Epithelial cell of prostate (primary cell): ENCODE data around the gene CDH13.

Experiments
- DNase-seq: peaks from one replicate; pipeline ENCODE4 v3.0.0-alpha.2; 2011; ENCODE audit warnings: low read depth, low spot score
- H3K27ac ChIP-seq: fragments of 450-650 bp; 2 replicates; pipeline ENCODE4 v1.5.1; 2017; ENCODE audit warnings: mild to moderate bottlenecking

Gene CDH13

GRCh38 chr16:82646504-82646903 lies 19.7 kb downstream of the CDH13 start:
- no peak overlapping the region for H3K27ac ChIP-seq
- DNase-seq = no peak

GRCh38 chr16:82649766-82650165 lies 23.0 kb downstream of the CDH13 start:
- H3K27ac ChIP-seq = no peak overlapping the region
- no peak for DNase-seq

GRCh38 chr16:82650804-82651203 lies 24.0 kb downstream of the CDH13 start:
- no peak overlapping the region for H3K27ac ChIP-seq
- DNase-seq = no peak

- peak overlapping the region; percentile 78 for H3K27ac ChIP-seq
- DNase-seq = no peak
These were observed 25.3 kb downstream of the CDH13 start for GRCh38 chr16:82651921-82652601.

GRCh38 chr16:82652826-82653225 lies 26.1 kb downstream of the CDH13 start:
- peak overlapping the region; percentile 78 for H3K27ac ChIP-seq

GRCh38 chr16:82653550-82654511 lies 27.1 kb downstream of the CDH13 start:
- DNase-seq = no peak
- peak overlapping the region; percentile 78 for H3K27ac ChIP-seq

More at GRCh38 chr16:82652826-82653225, 26.1 kb downstream of the CDH13 start:
- DNase-seq = no peak

GRCh38 chr16:82655072-82655714 lies 28.4 kb downstream of the CDH13 start:
- no peak for DNase-seq
- H3K27ac ChIP-seq = peak overlapping the region; percentile 78

- DNase-seq = no peak
- H3K27ac ChIP-seq = peak overlapping the region; percentile 78
These were observed 29.1 kb downstream of the CDH13 start for GRCh38 chr16:82655720-82656490.

GRCh38 chr16:82657239-82657638 lies 30.5 kb downstream of the CDH13 start:
- peak overlapping the region; percentile 78 for H3K27ac ChIP-seq
- DNase-seq = no peak

- H3K27ac ChIP-seq = peak overlapping the region; percentile 78
- no peak for DNase-seq
These were observed 31.0 kb downstream of the CDH13 start for GRCh38 chr16:82657786-82658185.

- no peak overlapping the region for H3K27ac ChIP-seq
- DNase-seq = no peak
These were observed 32.0 kb downstream of the CDH13 start for GRCh38 chr16:82658796-82659195.

- DNase-seq = no peak
These were observed 33.4 kb downstream of the CDH13 start for GRCh38 chr16:82660075-82660645.

GRCh38 chr16:82660966-82661365 lies 34.2 kb downstream of the CDH13 start:
- no peak overlapping the region for H3K27ac ChIP-seq
- DNase-seq = no peak

More at GRCh38 chr16:82660075-82660645, 33.4 kb downstream of the CDH13 start:
- H3K27ac ChIP-seq = no peak overlapping the region

- DNase-seq = no peak
These were observed 37.4 kb downstream of the CDH13 start for GRCh38 chr16:82664181-82664580.

GRCh38 chr16:82665025-82665424 lies 38.3 kb downstream of the CDH13 start:
- no peak for DNase-seq
- no peak overlapping the region for H3K27ac ChIP-seq

More at GRCh38 chr16:82664181-82664580, 37.4 kb downstream of the CDH13 start:
- no peak overlapping the region for H3K27ac ChIP-seq

- no peak for DNase-seq
- H3K27ac ChIP-seq = no peak overlapping the region
These were observed 40.7 kb downstream of the CDH13 start for GRCh38 chr16:82667437-82667836.

- H3K27ac ChIP-seq = no peak overlapping the region
- DNase-seq = no peak
These were observed 41.3 kb downstream of the CDH13 start for GRCh38 chr16:82668094-82668493.

- H3K27ac ChIP-seq = no peak overlapping the region
- DNase-seq = no peak
These were observed 45.0 kb downstream of the CDH13 start for GRCh38 chr16:82671741-82672140.

GRCh38 chr16:82672676-82673075 lies 45.9 kb downstream of the CDH13 start:
- H3K27ac ChIP-seq = no peak overlapping the region
- no peak for DNase-seq

- H3K27ac ChIP-seq = no peak overlapping the region
- DNase-seq = no peak
These were observed 48.5 kb downstream of the CDH13 start for GRCh38 chr16:82675300-82675699.
